Mammary epithelial cell (primary cell): ENCODE results near the gene GSTM2.

Source experiments
- EZH2 ChIP-seq: IDR thresholded peaks from 2 replicates; pipeline ENCODE4 v1.6.1; 2012; ENCODE audit warnings: low read length, inconsistent platforms, borderline replicate concordance
- TF ChIP-seq, protein P1 (sequence below), 2 donors: IDR thresholded peaks in 1 of 2; conservative IDR thresholded peaks in 1 of 2; 2 replicates each; pipeline ENCODE4 v1.5.1; 2011 to 2012; ENCODE audit warnings: inconsistent platforms in 2 of 2, low read length in 2 of 2, mild to moderate bottlenecking in 2 of 2, control low read depth in 1 of 2, low read depth in 1 of 2; ENCODE audit not compliant: insufficient read depth in 1 of 2; ENCODE audit errors: extremely low read depth in 1 of 2

DNA sequence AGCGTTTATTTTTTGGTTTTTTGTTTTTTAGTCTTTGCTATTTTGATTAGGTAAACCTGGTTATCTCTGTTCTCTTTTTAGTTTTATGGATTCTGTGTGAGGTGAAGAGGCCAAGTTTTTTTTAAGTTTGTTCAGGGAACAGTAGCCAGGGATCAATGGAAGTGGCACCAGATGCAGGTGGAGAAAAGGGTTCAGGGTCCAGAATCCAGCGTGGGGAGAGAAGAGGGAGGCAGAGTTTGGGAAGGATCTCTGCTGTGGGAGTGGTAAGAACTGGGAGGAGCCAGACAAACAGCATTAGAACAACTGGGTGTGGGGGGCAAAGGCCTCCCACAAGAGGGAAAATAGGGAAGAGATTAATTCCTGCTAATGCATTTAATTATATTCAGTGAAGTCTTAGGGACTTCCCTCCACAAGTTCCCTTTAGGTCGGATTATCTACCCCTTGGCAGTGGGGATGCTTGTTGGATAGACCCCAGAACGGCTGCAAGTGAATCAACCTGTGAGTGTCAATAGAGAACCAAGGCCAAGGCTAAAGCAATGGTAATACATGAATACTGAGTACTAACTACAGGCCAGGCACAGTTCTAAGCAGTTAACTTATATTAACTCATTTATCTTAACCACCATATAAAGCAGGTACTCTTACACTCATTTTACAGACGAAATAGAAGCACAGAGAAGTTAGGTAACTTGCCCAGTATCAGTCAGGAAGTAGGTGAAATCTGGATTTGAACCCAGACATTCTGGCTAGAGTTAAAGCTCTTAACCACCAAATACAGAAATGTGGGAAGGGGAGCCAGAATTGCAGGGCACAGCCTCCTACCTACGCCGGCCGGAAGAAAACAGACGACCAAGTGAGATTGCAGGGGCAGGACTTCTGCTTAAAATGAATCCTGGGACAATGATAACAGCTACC is 48.9 kb upstream of the GSTM2 start:
- TF ChIP-seq, protein P1, sequence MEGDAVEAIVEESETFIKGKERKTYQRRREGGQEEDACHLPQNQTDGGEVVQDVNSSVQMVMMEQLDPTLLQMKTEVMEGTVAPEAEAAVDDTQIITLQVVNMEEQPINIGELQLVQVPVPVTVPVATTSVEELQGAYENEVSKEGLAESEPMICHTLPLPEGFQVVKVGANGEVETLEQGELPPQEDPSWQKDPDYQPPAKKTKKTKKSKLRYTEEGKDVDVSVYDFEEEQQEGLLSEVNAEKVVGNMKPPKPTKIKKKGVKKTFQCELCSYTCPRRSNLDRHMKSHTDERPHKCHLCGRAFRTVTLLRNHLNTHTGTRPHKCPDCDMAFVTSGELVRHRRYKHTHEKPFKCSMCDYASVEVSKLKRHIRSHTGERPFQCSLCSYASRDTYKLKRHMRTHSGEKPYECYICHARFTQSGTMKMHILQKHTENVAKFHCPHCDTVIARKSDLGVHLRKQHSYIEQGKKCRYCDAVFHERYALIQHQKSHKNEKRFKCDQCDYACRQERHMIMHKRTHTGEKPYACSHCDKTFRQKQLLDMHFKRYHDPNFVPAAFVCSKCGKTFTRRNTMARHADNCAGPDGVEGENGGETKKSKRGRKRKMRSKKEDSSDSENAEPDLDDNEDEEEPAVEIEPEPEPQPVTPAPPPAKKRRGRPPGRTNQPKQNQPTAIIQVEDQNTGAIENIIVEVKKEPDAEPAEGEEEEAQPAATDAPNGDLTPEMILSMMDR (conservative IDR thresholded peaks at IDR 0.05 in 1 of 2, IDR thresholded peaks at IDR 0.05 in 1 of 2; ENCODE audit: extremely low read depth in 1 of 2, insufficient read depth in 1 of 2, low read depth in 1 of 2, low read length in 2 of 2), result no peak
- no peak for TF ChIP-seq EZH2
